ENCODE measurements around the gene WNT1. TPM values are rescaled to one million over a fixed set of nuclear protein-coding genes. Genes with fewer than 3 reads are reported as not detected.

Gene WNT1
- total and polyA plus RNA-seq, 9 of the 15 experiments (the other 6 are each of a cell fraction or from before 2014, with no cell fraction given) = not detected

GRCh38 chr12:48968467-48968866, 9.7 kb upstream of the WNT1 start (continued):
- TF ChIP-seq NR3C1 (CRISPR knock-in tag; IDR thresholded peaks at IDR 0.05) (no peak), RAD51 (IDR thresholded peaks at IDR 0.05; ENCODE audit: borderline replicate concordance, low read depth) (no peak), ZNF274 (IDR thresholded peaks at IDR 0.05; ENCODE audit: borderline replicate concordance, low read depth, low read length) (no peak), ZKSCAN3 (CRISPR knock-in tag; IDR thresholded peaks at IDR 0.05) (no peak), NFATC3 (IDR thresholded peaks at IDR 0.05) (no peak), ZNF12 (CRISPR knock-in tag; IDR thresholded peaks at IDR 0.05) (no peak), HMBOX1 (IDR thresholded peaks at IDR 0.05) (no peak), KLF10 (CRISPR knock-in tag; IDR thresholded peaks at IDR 0.05) (no peak), NCOR1 (IDR thresholded peaks at IDR 0.05) (no peak), TRIM24 (IDR thresholded peaks at IDR 0.05) (no peak), E2F8 (IDR thresholded peaks at IDR 0.05; ENCODE audit: low read depth, partially characterized antibody) (no peak), SMAD3 (CRISPR knock-in tag; conservative IDR thresholded peaks at IDR 0.05) (no peak)

Measured in K562 (cell line).